Liver (tissue), 9 donors: Measurements from ENCODE around the gene DDO. TPM values are rescaled to one million over a fixed set of nuclear protein-coding genes. Genes with fewer than 3 reads are reported as not detected.

Experiments
- DNase-seq: peaks from one replicate; pipeline ENCODE4 v3.0.0-alpha.2; 2017; ENCODE audit warnings: low spot score
- H3K27ac ChIP-seq, 2 donors: one replicate each; pipeline ENCODE4 v1.7.0; 2013; ENCODE audit warnings: inconsistent platforms in 2 of 2, low read length in 2 of 2, control low read depth in 1 of 2, low read depth in 1 of 2, mild to moderate bottlenecking in 1 of 2
- H3K27me3 ChIP-seq, 4 donors: one replicate each; pipeline versions ENCODE4 v1.6.1 to v1.7.0; 2013; ENCODE audit warnings: low read length in 3 of 4, inconsistent platforms in 1 of 4, mild to moderate bottlenecking in 1 of 4, moderate library complexity in 1 of 4; ENCODE audit not compliant: control insufficient read depth in 4 of 4, insufficient read depth in 4 of 4
- H3K36me3 ChIP-seq, 4 donors: one replicate each; pipeline versions ENCODE4 v1.6.1 to v1.7.0; 2013; ENCODE audit warnings: low read length in 3 of 4, mild to moderate bottlenecking in 3 of 4, low read depth in 1 of 4, moderate library complexity in 1 of 4; ENCODE audit not compliant: control insufficient read depth in 4 of 4, insufficient read depth in 3 of 4
- H3K4me1 ChIP-seq, 4 donors: one replicate each; pipeline versions ENCODE4 v1.6.1 to v1.7.0; 2013; ENCODE audit warnings: low read length in 3 of 4, mild to moderate bottlenecking in 3 of 4, moderate library complexity in 1 of 4; ENCODE audit not compliant: control insufficient read depth in 4 of 4, insufficient read depth in 4 of 4
- H3K4me3 ChIP-seq, 3 donors: one replicate each; pipeline versions ENCODE4 v1.6.1 to v1.7.0; 2013; ENCODE audit warnings: low read length in 3 of 3, control low read depth in 1 of 3, low read depth in 1 of 3, mild to moderate bottlenecking in 1 of 3
- H3K9ac ChIP-seq, 2 donors: one replicate each; pipeline ENCODE4 v1.7.0; 2013; ENCODE audit warnings: low read length in 2 of 2, mild to moderate bottlenecking in 2 of 2, moderate library complexity in 2 of 2, control low read depth in 1 of 2, low read depth in 1 of 2
- H3K9me3 ChIP-seq, 4 donors: one replicate each; pipeline versions ENCODE4 v1.6.1 to v1.7.0; 2013; ENCODE audit warnings: low read length in 3 of 4; ENCODE audit not compliant: control insufficient read depth in 4 of 4
- ATF3 ChIP-seq: IDR thresholded peaks from 2 replicates; pipeline ENCODE4 v1.6.1; 2016; ENCODE audit warnings: antibody characterized with exemption
- EGR1 ChIP-seq, 2 donors: IDR thresholded peaks; 2 replicates each; pipeline ENCODE4 v1.6.1; 2016 to 2018; ENCODE audit warnings: antibody characterized with exemption in 2 of 2, low read depth in 2 of 2
- FOXA1 ChIP-seq: IDR thresholded peaks from 2 replicates; pipeline ENCODE4 v1.6.1; 2016; ENCODE audit warnings: antibody characterized with exemption
- FOXA2 ChIP-seq: IDR thresholded peaks from 2 replicates; pipeline ENCODE4 v1.6.1; 2016; ENCODE audit warnings: antibody characterized with exemption
- GABPA ChIP-seq, 2 donors: IDR thresholded peaks in 1 of 2; conservative IDR thresholded peaks in 1 of 2; 2 replicates each; pipeline ENCODE4 v1.6.1; 2016; ENCODE audit warnings: antibody characterized with exemption in 2 of 2, mild to moderate bottlenecking in 1 of 2, moderate library complexity in 1 of 2
- HNF4A ChIP-seq, 2 donors: conservative IDR thresholded peaks; 2 replicates each; pipeline ENCODE4 v1.6.1; 2016; ENCODE audit warnings: antibody characterized with exemption in 2 of 2, mild to moderate bottlenecking in 2 of 2
- HNF4G ChIP-seq: IDR thresholded peaks from 2 replicates; pipeline ENCODE4 v1.6.1; 2016; ENCODE audit warnings: antibody characterized with exemption
- JUND ChIP-seq, 2 donors: IDR thresholded peaks; 2 replicates each; pipeline ENCODE4 v1.6.1; 2016; ENCODE audit warnings: antibody characterized with exemption in 2 of 2
- MAX ChIP-seq: IDR thresholded peaks from 2 replicates; pipeline ENCODE4 v1.6.1; 2016; ENCODE audit warnings: antibody characterized with exemption
- NR2F2 ChIP-seq: IDR thresholded peaks from 2 replicates; pipeline ENCODE4 v1.6.1; 2016; ENCODE audit warnings: antibody characterized with exemption
- RAD21 ChIP-seq, 2 donors: IDR thresholded peaks; 2 replicates each; pipeline ENCODE4 v1.6.1; 2016; ENCODE audit warnings: antibody characterized with exemption in 2 of 2, mild to moderate bottlenecking in 2 of 2
- REST ChIP-seq: IDR thresholded peaks from 2 replicates; pipeline ENCODE4 v1.6.1; 2016; ENCODE audit warnings: antibody characterized with exemption, mild to moderate bottlenecking
- RXRA ChIP-seq, 2 donors: IDR thresholded peaks; 2 replicates each; pipeline ENCODE4 v1.6.1; 2017 to 2018; ENCODE audit warnings: antibody characterized with exemption in 2 of 2, mild to moderate bottlenecking in 1 of 2
- SP1 ChIP-seq: IDR thresholded peaks from 2 replicates; pipeline ENCODE4 v1.6.1; 2018; ENCODE audit warnings: antibody characterized with exemption, mild to moderate bottlenecking
- TAF1 ChIP-seq: conservative IDR thresholded peaks from 2 replicates; pipeline ENCODE4 v1.6.1; 2016; ENCODE audit warnings: antibody characterized with exemption, mild to moderate bottlenecking
- YY1 ChIP-seq: IDR thresholded peaks from 2 replicates; pipeline ENCODE4 v1.6.1; 2016; ENCODE audit warnings: antibody characterized with exemption, mild to moderate bottlenecking
- ZBTB33 ChIP-seq: IDR thresholded peaks from 2 replicates; pipeline ENCODE4 v1.6.1; 2016; ENCODE audit warnings: antibody characterized with exemption
- WGBS: extraction: QIAGEN DNeasy Blood & Tissue Kit; methylation state at CpG from one replicate; pipeline ENCODE4 v1.1.7; 2013; 5-methylcytosine and 5-hydroxymethylcytosine counted together
- polyA plus RNA-seq, 2 donors: library from polyadenylated mRNA; stranded (reverse) in 1 of 2; unstranded in 1 of 2; fragments of 200-250 nt in 1 of 2; fragments of >200 nt in 1 of 2; fragmentation: Nextera tagmentation in 1 of 2; extraction: Ambion mirVana in 1 of 2; gene quantifications; one replicate each; pipeline versions ENCODE4 v1.2.1 to v1.2.3, GENCODE V29; 2013 to 2015
- total RNA-seq, 2 donors: library from RNA; depleted of rRNA; stranded (reverse); fragments of >200 nt; gene quantifications; one replicate each; pipeline ENCODE4 v1.2.3, GENCODE V29; 2014
- donor health status: healthy.
- donor health status: healthy.
- donor health status: healthy.
- donor health status: healthy.
- donor health status: healthy.

The DDO gene
- total and polyA plus RNA-seq, 4 donors, result 4.9 to 11.1 (median 7.0) TPM

GRCh38 chr6:110357298-110357663 is 58.1 kb downstream of the DDO start:
- Histone ChIP-seq H3K9me3 (no peaks in the 10 kb centered on the region), H3K36me3 (no peaks in the 10 kb centered on the region), H3K4me1 (peaks cover 0 to 19% (median 8%) of the 10 kb centered on the region in 4 donors), H3K27ac (peak overlapping the region in 1 of 2 donors; percentile 34), H3K27me3 (no peaks in the 10 kb centered on the region), H3K4me3 (peak overlapping the region in 2 of 3 donors; percentile 42 to 71), H3K9ac (no peak overlapping the region)
- WGBS, result 55% methylated on average over 14 of the region's 14 CpGs
- TF ChIP-seq YY1, result no peak
- TF ChIP-seq NR2F2, result no peak
- TF ChIP-seq TAF1, result no peak
- TF ChIP-seq HNF4A (conservative IDR thresholded peaks at IDR 0.05), result no peak
- no peak for TF ChIP-seq GABPA (IDR thresholded peaks at IDR 0.05 in 1 of 2, conservative IDR thresholded peaks at IDR 0.05 in 1 of 2)
- no peak for TF ChIP-seq RAD21 (IDR thresholded peaks at IDR 0.05)
- no peak for TF ChIP-seq REST
- TF ChIP-seq ATF3, result no peak
- TF ChIP-seq HNF4G, result no peak
- no peak for TF ChIP-seq FOXA1
- no peak for TF ChIP-seq MAX
- no peak for TF ChIP-seq SP1
- TF ChIP-seq EGR1 (IDR thresholded peaks at IDR 0.05; ENCODE audit: low read depth in 2 of 2), result no peak
- TF ChIP-seq JUND (IDR thresholded peaks at IDR 0.05), result no peak
- TF ChIP-seq RXRA (IDR thresholded peaks at IDR 0.05), result no peak
- no peak for DNase-seq

- no peak for DNase-seq
- Histone ChIP-seq H3K9me3 (no peaks in the 10 kb centered on the region), H3K9ac (no peak overlapping the region), H3K27me3 (no peaks in the 10 kb centered on the region), H3K36me3 (no peaks in the 10 kb centered on the region), H3K4me1 (peaks cover 0 to 19% (median 8%) of the 10 kb centered on the region in 4 donors), H3K4me3 (no peak overlapping the region), H3K27ac (no peak overlapping the region)
- 90% methylated on average over 15 of the region's 15 CpGs for WGBS
- no peak for TF ChIP-seq YY1
- TF ChIP-seq TAF1, result no peak
- TF ChIP-seq NR2F2, result no peak
- TF ChIP-seq SP1, result no peak
- no peak for TF ChIP-seq FOXA2
- no peak for TF ChIP-seq JUND (IDR thresholded peaks at IDR 0.05)
- no peak for TF ChIP-seq ZBTB33
Observed at GRCh38 chr6:110356778-110357177, 58.6 kb downstream of the DDO start.
